Stimulated activated CD4-positive, alpha-beta T cell treated with anti-CD3 and anti-CD28 coated beads, Interleukin-4, amount 100 ng/mL, for 24 hours (primary cell): ENCODE results near the gene NUP133.
A peak's percentile ranks its signal among the peaks of the same experiment; 100 is the strongest.
"Not testable (repeated sequence)": the region's sequence is repeated elsewhere in the genome, so short reads cannot be mapped to it uniquely, and the experiment has no call there.

Experiments used
- DNase-seq: peaks from one replicate; pipeline ENCODE4 v3.0.0-alpha.2; 2020

NUP133 gene

DNA sequence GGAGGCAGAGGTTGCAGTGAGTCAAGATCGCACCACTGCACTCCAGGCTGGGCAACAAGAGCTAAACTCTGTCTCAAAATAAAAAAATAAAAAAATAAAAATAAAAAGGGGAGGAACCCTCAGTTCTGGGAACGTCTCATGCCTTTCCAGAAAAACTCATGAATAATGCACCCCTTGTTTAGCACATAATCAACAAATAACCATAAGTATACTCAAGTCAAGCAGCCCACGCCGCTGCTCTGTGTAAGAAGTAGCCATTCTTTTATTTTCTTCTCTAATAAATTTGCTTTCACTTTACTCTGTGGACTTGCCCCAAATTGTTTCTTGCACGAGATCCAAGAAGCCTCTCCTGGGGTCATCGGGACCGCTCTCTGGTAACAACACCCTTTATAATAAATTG, 59.8 kb downstream of the NUP133 start:
- DNase-seq = no peak

GRCh38 chr1:229447809-229448252, 60.3 kb downstream of the NUP133 start:
- DNase-seq = no peak

GRCh38 chr1:229445828-229446227, 62.3 kb downstream of the NUP133 start:
- DNase-seq = no peak

GRCh38 chr1:229440851-229441537, 67.1 kb downstream of the NUP133 start:
- DNase-seq = peak; percentile 26

GRCh38 chr1:229438021-229438420, 70.1 kb downstream of the NUP133 start:
- no peak for DNase-seq

DNA sequence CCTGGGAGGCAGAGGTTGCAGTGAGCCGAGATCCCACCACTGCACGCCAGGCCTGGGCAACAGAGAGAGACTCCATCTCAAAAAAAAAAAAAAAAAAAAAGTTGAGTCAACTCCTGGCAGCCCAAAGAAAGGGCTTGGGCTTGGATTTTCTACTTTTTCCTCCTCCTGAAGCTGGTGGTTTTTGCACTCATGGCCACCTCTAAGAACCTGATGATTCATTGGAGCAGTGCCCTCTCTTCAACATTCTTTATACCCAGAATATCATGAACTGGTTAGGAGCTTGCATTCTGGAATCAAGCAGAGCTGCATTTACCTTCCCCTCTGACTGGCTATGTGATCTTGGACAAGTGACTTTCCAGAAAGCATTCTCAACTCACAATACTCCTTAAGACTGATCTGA, 70.7 kb downstream of the NUP133 start:
- DNase-seq = no peak

DNA sequence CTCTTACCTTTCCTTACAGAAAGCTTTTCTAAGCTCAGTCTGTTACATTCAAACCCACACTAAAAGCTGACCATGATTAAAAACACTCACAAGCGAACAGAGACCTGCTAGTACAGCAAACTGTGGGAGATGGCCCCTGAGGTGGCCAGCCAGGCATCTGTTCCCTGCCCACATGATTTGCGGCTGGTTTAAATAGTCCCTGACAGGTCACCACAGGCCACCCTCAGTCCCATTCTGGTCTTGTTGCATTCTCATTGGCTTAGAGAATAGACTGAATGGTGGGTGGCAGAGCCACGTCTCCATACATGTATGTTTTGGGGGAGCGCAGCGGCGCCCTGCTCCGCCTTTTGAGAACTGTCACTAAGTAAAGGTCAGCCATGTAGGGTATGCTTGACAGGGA, 71.9 kb downstream of the NUP133 start:
- no peak for DNase-seq

DNA sequence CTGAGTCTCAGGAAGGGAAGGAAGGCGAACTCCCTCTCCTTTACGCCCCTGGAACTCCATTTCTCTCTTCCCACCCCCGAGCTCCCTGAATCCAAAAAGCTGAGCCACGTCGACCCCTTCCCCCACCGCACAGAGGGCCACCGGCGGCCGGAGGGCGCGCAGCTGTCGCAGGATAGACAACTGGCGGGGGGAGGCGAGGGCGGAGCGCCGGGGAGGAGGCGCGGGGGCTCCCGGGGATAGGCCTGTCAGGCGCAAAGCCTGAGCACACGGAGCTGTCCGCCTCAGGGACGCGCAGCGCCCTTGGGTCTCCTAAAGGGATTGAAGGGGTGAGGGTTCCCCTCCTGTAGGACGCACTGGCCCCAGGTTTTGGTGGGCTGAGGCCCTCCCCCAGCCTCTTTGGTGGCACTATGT, 73.5 kb downstream of the NUP133 start:
- no peak for DNase-seq

DNA sequence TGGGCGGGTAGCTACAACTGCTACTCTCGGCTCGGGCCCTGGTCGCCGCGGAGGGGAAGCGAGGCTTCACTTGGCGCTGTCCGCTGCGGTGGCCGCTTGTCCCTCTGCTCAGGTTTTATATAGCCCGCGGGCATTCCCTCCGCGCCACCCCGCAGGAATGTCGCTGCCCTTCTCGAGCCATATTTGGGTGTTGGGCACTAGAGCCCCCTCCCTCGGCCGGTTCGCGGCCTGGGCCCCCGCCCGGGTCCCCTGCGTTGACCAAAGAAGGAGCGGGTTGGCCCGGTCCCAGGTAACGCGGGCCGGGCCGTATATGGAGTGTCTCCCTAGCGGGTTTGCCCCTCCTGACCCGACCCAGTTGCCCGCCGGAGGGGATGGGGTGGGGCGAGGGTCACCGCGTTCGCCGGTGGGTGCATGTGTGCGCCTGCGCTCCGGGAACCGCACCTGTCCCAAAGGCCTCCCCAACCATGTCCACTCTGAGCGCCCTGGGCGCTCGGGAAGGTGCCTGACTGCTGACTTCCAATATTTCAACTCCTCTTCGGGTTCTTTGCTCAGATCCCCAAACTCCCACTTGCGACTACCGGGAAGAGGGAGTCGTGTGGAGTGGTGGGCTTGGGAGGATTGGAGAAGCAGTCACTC, 74.0 kb downstream of the NUP133 start, which contains the start of gene ACTA1:
TSS of gene ACTA1 (minus strand) at position 90 of the 636 bp plus-strand sequence. CDS start 979 bp downstream, outside the sequence.
- no peak for DNase-seq

DNA sequence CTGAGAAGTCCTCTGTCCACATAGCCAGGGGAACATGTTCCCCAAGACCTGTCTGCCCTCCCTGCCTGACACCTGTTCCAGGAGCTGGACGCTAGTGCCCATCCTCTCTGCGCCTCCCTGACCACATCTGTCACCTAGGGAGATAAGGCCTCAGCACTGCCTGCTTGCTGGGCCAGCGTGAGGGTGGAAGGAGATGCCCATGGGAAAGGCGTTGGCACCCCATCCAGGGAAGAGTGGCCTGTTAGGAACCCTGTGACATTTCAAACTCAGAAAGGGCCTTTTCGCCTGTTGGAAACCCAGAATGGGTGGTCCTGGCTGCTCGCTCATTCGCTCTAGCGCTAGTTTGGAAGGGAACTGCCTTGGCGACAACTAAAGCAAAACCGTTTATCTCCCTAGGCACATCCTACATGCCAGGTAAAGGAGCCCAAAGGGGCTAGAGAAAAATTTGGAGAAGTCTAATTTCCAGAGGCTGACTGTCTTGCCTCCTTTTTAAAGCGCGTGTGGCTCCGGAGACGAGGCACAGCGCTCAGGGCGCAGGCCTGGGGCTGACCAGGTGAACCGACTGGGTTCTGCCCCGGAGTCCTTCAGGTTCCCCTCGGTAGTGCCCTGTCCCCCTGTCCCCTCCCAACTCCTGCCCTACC, 74.7 kb downstream of the NUP133 start:
- no peak for DNase-seq

- no peak for DNase-seq
Observed at GRCh38 chr1:229432905-229433304, 75.2 kb downstream of the NUP133 start.

GRCh38 chr1:229432116-229432461, 76.1 kb downstream of the NUP133 start:
- no peak for DNase-seq

GRCh38 chr1:229431284-229432115, 76.6 kb downstream of the NUP133 start:
- DNase-seq = no peak

DNA sequence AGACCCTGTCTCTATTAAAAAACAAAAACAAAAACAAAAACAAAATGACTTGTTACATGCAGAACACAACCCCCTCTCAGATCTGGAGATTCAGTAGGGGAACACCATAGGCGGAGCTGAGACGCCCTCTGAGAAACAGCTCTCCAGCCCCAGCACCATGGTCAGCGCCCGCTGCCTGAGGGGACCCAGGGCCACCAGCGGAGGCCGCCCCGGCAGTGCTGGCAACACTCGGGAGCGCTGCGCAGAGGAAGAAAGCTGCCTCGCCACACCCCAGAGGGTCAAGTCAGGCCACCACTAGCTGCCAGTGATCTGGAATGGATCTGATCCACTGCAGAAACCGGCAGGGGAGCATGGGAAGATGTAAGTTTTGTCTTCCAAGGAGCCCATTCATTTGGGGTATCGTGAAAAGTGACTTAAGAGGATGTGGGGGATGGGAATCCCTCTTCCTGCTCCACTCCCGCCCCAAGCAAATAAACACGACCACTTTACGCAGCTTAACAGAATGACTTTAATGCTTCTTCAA, 77.3 kb downstream of the NUP133 start:
- peak; percentile 47 for DNase-seq

GRCh38 chr1:229428256-229428655, 79.9 kb downstream of the NUP133 start:
- DNase-seq = no peak

DNA sequence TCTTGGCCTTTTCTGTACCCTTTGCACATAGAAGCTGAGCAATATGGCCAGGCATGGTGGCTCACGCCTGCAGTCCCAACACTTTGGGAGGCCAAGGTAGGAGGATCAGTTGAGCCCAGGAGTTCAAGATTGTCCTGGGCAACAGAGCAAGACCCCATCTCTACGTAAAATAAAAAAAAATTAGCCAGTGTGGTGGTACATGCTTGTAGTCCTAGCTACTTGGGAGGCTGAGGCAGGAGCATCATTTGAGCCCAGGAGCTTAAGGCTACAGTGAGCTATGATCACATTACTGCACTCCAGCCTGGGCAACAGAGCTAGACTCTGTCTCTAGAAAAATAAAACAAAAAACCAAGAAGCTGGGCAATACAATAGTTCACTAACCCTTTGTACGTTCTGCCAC, 80.6 kb downstream of the NUP133 start:
- DNase-seq = no peak

DNA sequence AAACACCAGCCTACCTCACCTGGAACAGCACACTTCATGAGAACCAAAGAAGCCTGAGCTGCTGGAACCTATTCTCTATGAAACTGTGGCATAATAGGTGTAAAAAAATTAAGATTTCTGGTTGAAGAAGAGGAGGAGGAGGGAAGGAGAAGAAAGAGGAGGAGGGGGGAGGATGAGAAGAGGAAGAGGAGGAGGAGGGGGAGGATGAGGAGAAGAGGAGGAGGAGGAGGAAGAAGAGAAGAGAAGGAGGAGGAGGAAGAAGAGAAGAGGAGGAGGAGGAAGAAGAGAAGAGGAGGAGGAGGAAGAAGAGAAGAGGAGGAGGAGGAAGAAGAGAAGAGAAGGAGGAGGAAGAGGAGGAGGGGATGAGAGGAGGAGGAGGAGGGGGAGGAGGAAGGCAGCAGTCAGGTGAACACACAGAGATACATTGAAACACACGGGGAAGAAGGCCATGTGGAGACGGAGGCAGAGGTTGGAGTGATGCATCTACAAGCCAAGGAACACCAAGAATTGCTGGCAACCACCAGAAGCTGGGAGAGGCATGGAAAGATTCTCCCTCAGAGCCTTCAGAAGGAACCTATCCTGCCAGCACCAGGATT, 82.5 kb downstream of the NUP133 start:
- DNase-seq = no peak

DNA sequence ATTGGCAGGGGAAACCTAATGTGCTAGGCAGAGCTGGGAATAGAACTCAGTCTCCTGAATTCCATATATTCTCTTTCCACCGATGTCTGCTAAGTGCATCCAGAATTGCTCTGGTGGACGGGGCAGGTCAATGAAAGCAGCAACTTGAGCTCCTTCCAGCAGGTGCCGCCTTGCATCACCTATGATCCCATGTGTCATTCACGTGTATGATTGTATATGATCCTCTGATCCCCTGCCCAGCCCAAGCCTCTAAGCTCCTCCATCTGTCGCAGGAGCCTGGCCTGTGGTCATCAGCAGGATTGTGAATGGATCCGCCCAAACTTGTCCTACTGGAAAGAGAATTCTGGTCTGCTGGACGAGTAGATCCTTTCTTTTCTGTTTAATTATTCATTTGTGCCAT, 87.4 kb downstream of the NUP133 start:
- DNase-seq = no peak

- DNase-seq = no peak
Observed at GRCh38 chr1:229420224-229420623, 87.9 kb downstream of the NUP133 start.

DNA sequence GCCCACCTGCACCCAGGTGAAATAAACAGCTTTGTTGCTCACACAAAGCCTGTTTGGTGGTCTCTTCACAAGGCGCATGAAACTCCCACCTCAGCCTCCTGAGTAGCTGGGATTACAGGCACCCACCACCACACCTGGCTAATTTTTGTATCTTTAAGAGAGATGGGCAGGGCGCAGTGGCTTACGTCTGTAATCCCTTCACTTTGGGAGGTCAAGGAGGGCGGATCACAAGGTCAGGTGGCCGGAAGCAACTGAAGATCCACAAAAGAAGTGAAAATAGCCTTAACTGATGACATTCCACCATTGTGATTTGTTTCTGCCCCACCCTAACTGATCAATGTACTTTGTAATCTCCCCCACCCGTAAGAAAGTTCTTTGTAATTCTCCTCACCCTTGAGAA, 89.6 kb downstream of the NUP133 start:
- not testable (repeated sequence) for DNase-seq

DNA sequence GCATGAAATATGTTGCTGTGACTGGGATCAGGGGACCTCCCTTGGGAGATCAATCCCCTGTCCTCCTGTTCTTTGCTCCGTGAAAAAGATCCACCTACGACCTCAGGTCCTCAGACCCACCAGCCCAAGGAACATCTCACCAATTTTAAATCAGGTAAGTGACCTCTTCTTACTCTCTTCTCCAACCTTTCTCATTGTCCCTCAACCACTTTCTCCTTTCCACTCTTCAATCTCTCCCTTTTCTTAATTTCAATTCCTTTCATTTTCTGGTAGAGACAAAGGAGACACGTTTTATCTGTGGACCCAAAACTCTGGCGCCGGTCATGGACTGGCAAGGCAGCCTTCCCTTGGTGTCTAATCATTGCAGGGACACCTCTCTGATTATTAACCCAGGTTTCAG, 95.3 kb downstream of the NUP133 start:
- DNase-seq = not testable (repeated sequence)

GRCh38 chr1:229412056-229412455, 96.1 kb downstream of the NUP133 start:
- no peak for DNase-seq
